K562 (cell line): ENCODE results near the gene SLC3A2. TPM values are rescaled to one million over a fixed set of nuclear protein-coding genes. Genes with fewer than 3 reads are reported as not detected.

Source experiments
- EP300 ChIP-seq: IDR thresholded peaks from 2 replicates; pipeline ENCODE4 v1.6.1; 2012; ENCODE audit warnings: low read length, improper control_type of control experiment
- ESRRA ChIP-seq: fragments of 450-650 bp; IDR thresholded peaks from 2 replicates; pipeline ENCODE4 v1.6.1; 2014; ENCODE audit warnings: low read depth, mild to moderate bottlenecking, moderate library complexity, borderline replicate concordance
- ETV6 ChIP-seq, 3 experiments: fragments of 150-350 bp in 1 of 3; sonication (generic) in 1 of 3; formaldehyde crosslinking in 1 of 3; IDR thresholded peaks; 2 replicates each; pipeline versions ENCODE4 v1.6.1 to v1.8.0; 2014 to 2022; ENCODE audit warnings: borderline replicate concordance in 2 of 3, low read depth in 2 of 3, antibody characterized with exemption in 1 of 3, low read length in 1 of 3, mild to moderate bottlenecking in 1 of 3, missing genetic modification reagents in 1 of 3
- EWSR1 ChIP-seq: fragments of 450-650 bp; IDR thresholded peaks from 2 replicates; pipeline ENCODE4 v1.6.1; 2018; ENCODE audit warnings: borderline replicate concordance, mild to moderate bottlenecking, low read depth, moderate library complexity; ENCODE audit not compliant: partially characterized antibody
- GATA2 ChIP-seq: sonication (generic); formaldehyde crosslinking; IDR thresholded peaks from 2 replicates; pipeline ENCODE4 v1.4.0; 2020; ENCODE audit warnings: mild to moderate bottlenecking, missing genetic modification reagents
- GTF2A2 ChIP-seq: IDR thresholded peaks from 2 replicates; pipeline ENCODE4 v1.6.1; 2016; ENCODE audit warnings: mild to moderate bottlenecking, missing genetic modification characterization, missing compliant biosample characterization
- PCBP2 ChIP-seq: fragments of 200-400 bp; formaldehyde crosslinking; IDR thresholded peaks from 2 replicates; pipeline ENCODE4 v1.6.1; 2018; ENCODE audit warnings: low read length, low read depth, mild to moderate bottlenecking, moderate library complexity; ENCODE audit not compliant: poor library complexity, severe bottlenecking
- PHF8 ChIP-seq: fragments of 200-600 bp; sonication (generic); IDR thresholded peaks from 2 replicates; pipeline ENCODE4 v1.6.1; 2012; ENCODE audit warnings: mixed run types, mild to moderate bottlenecking, inconsistent platforms, low read length, moderate library complexity, borderline replicate concordance
- POLR2G ChIP-seq: fragments of 200-400 bp; formaldehyde crosslinking; IDR thresholded peaks from 2 replicates; pipeline ENCODE4 v1.6.1; 2017; ENCODE audit warnings: low read depth, mild to moderate bottlenecking, antibody characterized with exemption, low read length, moderate library complexity
- RCOR1 ChIP-seq, 2 experiments: IDR thresholded peaks; 2 replicates each; pipeline ENCODE4 v1.6.1; 2012; ENCODE audit warnings: low read depth in 2 of 2, low read length in 2 of 2, borderline replicate concordance in 1 of 2, improper control_type of control experiment in 1 of 2
- SIN3A ChIP-seq, 2 experiments: fragments of 150-350 bp in 1 of 2; IDR thresholded peaks; 2 replicates each; pipeline ENCODE4 v1.6.1; 2011 to 2016; ENCODE audit warnings: borderline replicate concordance in 2 of 2, low read depth in 2 of 2, low read length in 2 of 2, mild to moderate bottlenecking in 2 of 2, moderate library complexity in 2 of 2; ENCODE audit not compliant: control insufficient read depth in 1 of 2
- STAG1 ChIP-seq: sonication (generic); formaldehyde crosslinking; IDR thresholded peaks from 2 replicates; pipeline ENCODE4 v1.5.0; 2020; ENCODE audit warnings: missing genetic modification reagents, borderline replicate concordance
- WHSC1 ChIP-seq: IDR thresholded peaks from one replicate; pipeline ENCODE4 v1.6.1; 2012; ENCODE audit warnings: low read length, control low read depth, inconsistent platforms
- ZBTB8A ChIP-seq: fragments of 450-650 bp; IDR thresholded peaks from 2 replicates; pipeline ENCODE4 v1.6.1; 2018; ENCODE audit warnings: mild to moderate bottlenecking, moderate library complexity; ENCODE audit not compliant: partially characterized antibody
- ZNF146 ChIP-seq: IDR thresholded peaks from one replicate; pipeline ENCODE4 v1.6.1; 2018; ENCODE audit warnings: missing compliant biosample characterization; ENCODE audit not compliant: unreplicated experiment
- ZNF224 ChIP-seq: sonication (generic); formaldehyde crosslinking; IDR thresholded peaks from 2 replicates; pipeline ENCODE4 v1.8.0; 2022; ENCODE audit warnings: mild to moderate bottlenecking, missing genetic modification reagents
- ZNF583 ChIP-seq: fragments of 250-450 bp; sonication (Bioruptor Pico); IDR thresholded peaks from 2 replicates; pipeline ENCODE4 v1.4.0; 2020
- polyA plus RNA-seq, 8 experiments: library from polyadenylated mRNA; depleted of rRNA in 4 of 8; stranded (reverse) in 5 of 8; unstranded in 3 of 8; fragments of >200 nt; fragmentation: Nextera tagmentation in 2 of 8; fragmentation: Illumina TruSeq in 1 of 8; extraction: Ambion mirVana in 2 of 8; extraction: Trizol in 1 of 8; gene quantifications; 2 replicates each; pipeline versions ENCODE4 v1.2.1 to v1.2.3, GENCODE V29; 2011 to 2014; ENCODE audit warnings: inconsistent platforms in 1 of 8, missing spikeins in 1 of 8
- total RNA-seq, 7 experiments: library from RNA; depleted of rRNA in 6 of 7; stranded (reverse); fragments of >200 nt in 6 of 7; fragmentation: Illumina TruSeq in 2 of 7; extraction: Trizol in 2 of 7; gene quantifications; 2 replicates each; pipeline versions ENCODE4 v1.2.1 to v1.2.3, GENCODE V29; 2011 to 2021; ENCODE audit warnings: low replicate concordance in 1 of 7
- TF ChIP-seq, protein P1 (sequence below): sonication (generic); formaldehyde crosslinking; IDR thresholded peaks from 2 replicates; pipeline ENCODE4 v1.8.1; 2023; ENCODE audit warnings: mild to moderate bottlenecking, missing genetic modification reagents
- TF ChIP-seq, protein P2 (sequence below): fragments of 250-450 bp; sonication (Bioruptor Pico); IDR thresholded peaks from 2 replicates; pipeline ENCODE4 v1.8.0; 2021; ENCODE audit warnings: borderline replicate concordance, mild to moderate bottlenecking, moderate library complexity; ENCODE audit not compliant: poor library complexity, severe bottlenecking
- TF ChIP-seq, protein P3 (sequence below): fragments of 450-650 bp; IDR thresholded peaks from 2 replicates; pipeline ENCODE4 v1.6.1; 2016; ENCODE audit warnings: borderline replicate concordance
- TF ChIP-seq, protein P4 (sequence below): fragments of 250-450 bp; sonication (Bioruptor Pico); IDR thresholded peaks from 2 replicates; pipeline ENCODE4 v1.5.0; 2020; ENCODE audit warnings: mild to moderate bottlenecking

The SLC3A2 gene
- total and polyA plus RNA-seq, 9 of the 15 experiments (the other 6 are each of a cell fraction or from before 2014, with no cell fraction given): 20.0 to 296 (median 214) TPM

DNA sequence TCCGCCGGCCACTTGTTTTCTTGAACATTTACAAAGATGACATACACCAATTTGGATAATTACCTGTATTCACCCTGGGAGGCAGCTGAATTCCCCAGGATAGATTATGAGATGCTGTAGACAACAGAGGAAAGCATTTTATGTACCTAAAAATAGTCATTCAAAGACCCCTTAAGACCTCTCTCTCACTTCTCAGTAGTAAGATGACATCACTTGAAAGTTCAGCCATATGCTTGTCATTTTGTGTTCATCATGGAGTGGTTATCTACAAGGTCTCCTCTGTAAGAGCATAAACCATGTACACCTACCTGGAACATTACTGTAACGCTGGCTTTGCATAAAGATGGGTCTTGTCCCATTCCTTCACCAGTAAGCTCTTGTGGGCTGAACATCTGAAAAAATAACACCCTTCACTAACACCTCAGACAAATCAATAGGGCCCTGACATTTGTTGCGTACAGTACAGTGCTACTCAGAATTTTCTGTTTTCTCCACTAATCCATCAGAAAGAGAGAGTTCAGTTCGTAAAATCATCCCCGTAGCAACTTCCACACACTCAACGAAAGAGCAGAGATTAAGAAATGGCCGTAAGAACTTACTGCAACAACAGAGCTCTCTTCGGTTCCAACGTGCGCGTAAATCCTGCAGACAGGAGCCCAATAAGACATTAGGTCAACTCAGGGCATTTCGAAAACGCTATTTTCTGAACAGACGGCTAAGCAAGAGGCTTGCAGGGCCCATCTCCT is 25.7 kb upstream of the SLC3A2 start (continued):
- TF ChIP-seq ZNF224 (CRISPR knock-in tag) (peak; percentile 84; the same call in 1 of the 2 replicates), GTF2A2 (no peak), PHF8 (no peak), EP300 (no peak), ESRRA (no peak), WHSC1 (no peak), EWSR1 (no peak), ZNF146 (CRISPR knock-in tag) (no peak), GATA2 (CRISPR knock-in tag) (no peak), PCBP2 (no peak), SIN3A (IDR thresholded peaks at IDR 0.05; ENCODE audit: borderline replicate concordance in 2 of 2, control insufficient read depth in 1 of 2, low read depth in 2 of 2, low read length in 2 of 2) (no peak), POLR2G (no peak), STAG1 (CRISPR knock-in tag) (no peak), ZBTB8A (no peak), ZNF583 (CRISPR knock-in tag) (no peak), ETV6 (IDR thresholded peaks at IDR 0.05; ENCODE audit: borderline replicate concordance in 1 of 2, low read depth in 2 of 2, low read length in 1 of 2) (no peak), ETV6 (CRISPR knock-in tag; IDR thresholded peaks at IDR 0.05; ENCODE audit: borderline replicate concordance) (no peak; the same call in 1 of the 2 replicates), RCOR1 (IDR thresholded peaks at IDR 0.05; ENCODE audit: borderline replicate concordance in 1 of 2, low read depth in 2 of 2, low read length in 2 of 2) (no peak)
- TF ChIP-seq, protein P1, sequence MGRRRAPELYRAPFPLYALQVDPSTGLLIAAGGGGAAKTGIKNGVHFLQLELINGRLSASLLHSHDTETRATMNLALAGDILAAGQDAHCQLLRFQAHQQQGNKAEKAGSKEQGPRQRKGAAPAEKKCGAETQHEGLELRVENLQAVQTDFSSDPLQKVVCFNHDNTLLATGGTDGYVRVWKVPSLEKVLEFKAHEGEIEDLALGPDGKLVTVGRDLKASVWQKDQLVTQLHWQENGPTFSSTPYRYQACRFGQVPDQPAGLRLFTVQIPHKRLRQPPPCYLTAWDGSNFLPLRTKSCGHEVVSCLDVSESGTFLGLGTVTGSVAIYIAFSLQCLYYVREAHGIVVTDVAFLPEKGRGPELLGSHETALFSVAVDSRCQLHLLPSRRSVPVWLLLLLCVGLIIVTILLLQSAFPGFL: 0 out of 2 replicates have a peak, but pooled peaks have one; percentile 65
- TF ChIP-seq, protein P2, sequence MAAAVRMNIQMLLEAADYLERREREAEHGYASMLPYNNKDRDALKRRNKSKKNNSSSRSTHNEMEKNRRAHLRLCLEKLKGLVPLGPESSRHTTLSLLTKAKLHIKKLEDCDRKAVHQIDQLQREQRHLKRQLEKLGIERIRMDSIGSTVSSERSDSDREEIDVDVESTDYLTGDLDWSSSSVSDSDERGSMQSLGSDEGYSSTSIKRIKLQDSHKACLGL: no peak
- TF ChIP-seq, protein P3, sequence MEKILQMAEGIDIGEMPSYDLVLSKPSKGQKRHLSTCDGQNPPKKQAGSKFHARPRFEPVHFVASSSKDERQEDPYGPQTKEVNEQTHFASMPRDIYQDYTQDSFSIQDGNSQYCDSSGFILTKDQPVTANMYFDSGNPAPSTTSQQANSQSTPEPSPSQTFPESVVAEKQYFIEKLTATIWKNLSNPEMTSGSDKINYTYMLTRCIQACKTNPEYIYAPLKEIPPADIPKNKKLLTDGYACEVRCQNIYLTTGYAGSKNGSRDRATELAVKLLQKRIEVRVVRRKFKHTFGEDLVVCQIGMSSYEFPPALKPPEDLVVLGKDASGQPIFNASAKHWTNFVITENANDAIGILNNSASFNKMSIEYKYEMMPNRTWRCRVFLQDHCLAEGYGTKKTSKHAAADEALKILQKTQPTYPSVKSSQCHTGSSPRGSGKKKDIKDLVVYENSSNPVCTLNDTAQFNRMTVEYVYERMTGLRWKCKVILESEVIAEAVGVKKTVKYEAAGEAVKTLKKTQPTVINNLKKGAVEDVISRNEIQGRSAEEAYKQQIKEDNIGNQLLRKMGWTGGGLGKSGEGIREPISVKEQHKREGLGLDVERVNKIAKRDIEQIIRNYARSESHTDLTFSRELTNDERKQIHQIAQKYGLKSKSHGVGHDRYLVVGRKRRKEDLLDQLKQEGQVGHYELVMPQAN: peak; percentile 13; the same call in 1 of the 2 replicates
- TF ChIP-seq, protein P4, sequence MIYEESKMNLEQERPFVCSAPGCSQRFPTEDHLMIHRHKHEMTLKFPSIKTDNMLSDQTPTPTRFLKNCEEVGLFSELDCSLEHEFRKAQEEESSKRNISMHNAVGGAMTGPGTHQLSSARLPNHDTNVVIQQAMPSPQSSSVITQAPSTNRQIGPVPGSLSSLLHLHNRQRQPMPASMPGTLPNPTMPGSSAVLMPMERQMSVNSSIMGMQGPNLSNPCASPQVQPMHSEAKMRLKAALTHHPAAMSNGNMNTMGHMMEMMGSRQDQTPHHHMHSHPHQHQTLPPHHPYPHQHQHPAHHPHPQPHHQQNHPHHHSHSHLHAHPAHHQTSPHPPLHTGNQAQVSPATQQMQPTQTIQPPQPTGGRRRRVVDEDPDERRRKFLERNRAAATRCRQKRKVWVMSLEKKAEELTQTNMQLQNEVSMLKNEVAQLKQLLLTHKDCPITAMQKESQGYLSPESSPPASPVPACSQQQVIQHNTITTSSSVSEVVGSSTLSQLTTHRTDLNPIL (CRISPR knock-in tag): 0 out of 2 replicates have a peak, but pooled peaks have one; percentile 17
